ENCODE measurements around the gene MGA.

DNA sequence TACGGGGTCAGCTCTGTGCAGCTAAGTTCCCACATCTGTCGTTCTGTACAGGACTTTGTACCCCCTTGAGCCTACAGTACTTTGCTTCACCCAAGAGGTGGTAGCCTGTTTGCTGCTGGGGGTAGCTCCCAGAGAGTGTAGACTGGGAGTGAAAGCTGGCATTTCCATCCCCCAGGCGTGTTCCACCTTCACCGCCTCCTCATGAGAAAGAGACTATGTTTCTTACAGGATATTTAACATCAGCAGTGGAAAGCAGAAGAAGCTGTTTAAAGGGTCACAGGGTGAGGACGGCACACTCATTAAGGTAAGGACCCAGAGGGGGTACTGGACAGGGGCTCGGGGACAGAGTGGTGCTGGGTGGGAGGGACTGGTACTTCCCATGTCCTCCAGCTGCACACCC is 157.6 kb downstream of the MGA start:
- TF ChIP-seq, protein P1, sequence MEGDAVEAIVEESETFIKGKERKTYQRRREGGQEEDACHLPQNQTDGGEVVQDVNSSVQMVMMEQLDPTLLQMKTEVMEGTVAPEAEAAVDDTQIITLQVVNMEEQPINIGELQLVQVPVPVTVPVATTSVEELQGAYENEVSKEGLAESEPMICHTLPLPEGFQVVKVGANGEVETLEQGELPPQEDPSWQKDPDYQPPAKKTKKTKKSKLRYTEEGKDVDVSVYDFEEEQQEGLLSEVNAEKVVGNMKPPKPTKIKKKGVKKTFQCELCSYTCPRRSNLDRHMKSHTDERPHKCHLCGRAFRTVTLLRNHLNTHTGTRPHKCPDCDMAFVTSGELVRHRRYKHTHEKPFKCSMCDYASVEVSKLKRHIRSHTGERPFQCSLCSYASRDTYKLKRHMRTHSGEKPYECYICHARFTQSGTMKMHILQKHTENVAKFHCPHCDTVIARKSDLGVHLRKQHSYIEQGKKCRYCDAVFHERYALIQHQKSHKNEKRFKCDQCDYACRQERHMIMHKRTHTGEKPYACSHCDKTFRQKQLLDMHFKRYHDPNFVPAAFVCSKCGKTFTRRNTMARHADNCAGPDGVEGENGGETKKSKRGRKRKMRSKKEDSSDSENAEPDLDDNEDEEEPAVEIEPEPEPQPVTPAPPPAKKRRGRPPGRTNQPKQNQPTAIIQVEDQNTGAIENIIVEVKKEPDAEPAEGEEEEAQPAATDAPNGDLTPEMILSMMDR (IDR thresholded peaks at IDR 0.05) = no peak
- TF ChIP-seq POLR2A (IDR thresholded peaks at IDR 0.05) = no peak
